SJSA1 (cell line): ENCODE measurements around the gene THPO. TPM values are rescaled to one million over a fixed set of nuclear protein-coding genes. Genes with fewer than 3 reads are reported as not detected.

Source experiments
- DNase-seq, 2 experiments: peaks; one replicate each; pipeline ENCODE4 v3.0.0-alpha.2; 2015 to 2020; ENCODE audit warnings: low spot score in 2 of 2, low read depth in 1 of 2
- H3K27ac ChIP-seq: fragments of 250-450 bp; sonication (Bioruptor Pico); 2 replicates; pipeline ENCODE4 v1.5.1; 2020; ENCODE audit warnings: mild to moderate bottlenecking, moderate library complexity
- H3K27me3 ChIP-seq: fragments of 250-450 bp; sonication (Bioruptor Pico); replicated peaks from 2 replicates; pipeline ENCODE4 v1.5.1; 2020; ENCODE audit warnings: mild to moderate bottlenecking, moderate library complexity
- H3K36me3 ChIP-seq: fragments of 250-450 bp; sonication (Bioruptor Pico); 2 replicates; pipeline ENCODE4 v1.5.1; 2020; ENCODE audit warnings: mild to moderate bottlenecking
- H3K4me1 ChIP-seq: fragments of 250-450 bp; sonication (Bioruptor Pico); replicated peaks from 2 replicates; pipeline ENCODE4 v1.6.1; 2021; ENCODE audit warnings: mild to moderate bottlenecking
- H3K4me3 ChIP-seq: fragments of 250-450 bp; sonication (Bioruptor Pico); 2 replicates; pipeline ENCODE4 v1.5.1; 2020; ENCODE audit warnings: mild to moderate bottlenecking
- H3K9me3 ChIP-seq: fragments of 250-450 bp; sonication (Bioruptor Pico); replicated peaks from 2 replicates; pipeline ENCODE4 v1.5.1; 2020; ENCODE audit warnings: mild to moderate bottlenecking
- total RNA-seq: library from RNA; depleted of rRNA; stranded (reverse); fragments of >200 nt; shearing (Covaris generic); gene quantifications from 2 replicates; pipeline ENCODE4 v1.2.3, GENCODE V29; 2014; rRNA removed

The THPO gene
- not detected in 2 replicates for total RNA-seq

DNA sequence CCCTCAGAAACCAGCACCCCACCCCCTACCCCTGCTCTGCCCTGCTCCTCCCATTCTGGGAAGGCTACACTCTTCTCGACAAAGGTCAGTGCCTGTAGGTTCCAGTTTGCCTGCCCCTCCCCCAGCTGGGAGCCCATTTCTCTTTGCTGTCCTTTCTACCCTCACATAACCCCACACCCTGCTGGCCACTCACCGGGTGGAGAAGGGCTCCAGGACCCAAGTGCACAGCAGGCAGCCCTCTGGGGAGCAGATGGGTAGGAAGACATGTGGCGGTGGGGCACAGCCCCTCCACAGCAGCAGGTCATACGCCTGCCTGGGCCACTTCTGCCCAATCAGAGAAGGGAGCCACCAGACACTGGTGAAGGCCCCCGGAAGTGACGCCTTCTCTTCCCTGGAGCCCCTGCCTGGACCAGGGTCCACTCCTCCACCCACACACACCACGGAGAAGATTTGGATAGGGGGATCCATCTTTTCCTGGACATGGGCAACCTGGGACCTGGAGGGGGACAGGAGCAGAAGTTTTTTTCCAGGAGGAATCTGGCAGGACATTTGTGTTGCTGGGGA is at the start of gene THPO:
THPO (minus strand) TSS at position 326 of the 564 bp plus-strand sequence. CDS start 1,948 bp downstream, outside the sequence.
- Histone ChIP-seq H3K27me3 (peaks cover 6% of the 10 kb centered on the region), H3K36me3 (no peaks in the 10 kb centered on the region), H3K9me3 (no peaks in the 10 kb centered on the region), H3K27ac (no peak within 1 kb of the TSS), H3K4me1 (peaks cover 6% of the 10 kb centered on the region), H3K4me3 (no peak within 1 kb of the TSS)
- DNase-seq: no peak

GRCh38 chr3:184426691-184427141 is 48.7 kb upstream of the THPO start:
- H3K4me3 ChIP-seq: no peak overlapping the region
- H3K36me3 ChIP-seq: no peaks in the 10 kb centered on the region
- DNase-seq: peak; percentile 89 to 94
- no peaks in the 10 kb centered on the region for H3K9me3 ChIP-seq
- H3K27me3 ChIP-seq: no peaks in the 10 kb centered on the region
- peaks cover 49% of the 10 kb centered on the region for H3K4me1 ChIP-seq
- peak overlapping the region; percentile 17 for H3K27ac ChIP-seq

DNA sequence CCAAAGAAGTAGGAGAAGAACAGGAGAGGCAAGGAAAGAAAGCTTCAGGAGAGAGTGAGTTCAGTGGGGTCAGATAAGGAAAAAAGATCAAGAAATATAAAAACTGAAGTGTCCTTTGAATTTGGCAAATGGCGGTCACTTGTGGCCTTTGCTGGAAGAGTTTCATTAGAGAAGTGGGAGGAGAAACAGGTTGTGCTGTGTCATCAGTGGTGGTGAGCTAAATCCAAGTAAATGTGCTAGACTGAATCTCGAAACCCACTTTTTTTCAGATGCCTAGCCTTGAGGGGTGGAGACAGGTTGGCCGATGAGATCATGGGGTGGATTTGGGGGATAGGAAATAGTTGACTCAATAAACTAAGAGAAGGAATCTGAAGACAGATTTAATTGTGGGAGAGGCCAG is 45.6 kb upstream of the THPO start:
- Histone ChIP-seq H3K36me3 (no peaks in the 10 kb centered on the region), H3K4me3 (no peak overlapping the region), H3K27ac (no peak overlapping the region), H3K27me3 (no peaks in the 10 kb centered on the region), H3K4me1 (peaks cover 30% of the 10 kb centered on the region), H3K9me3 (no peaks in the 10 kb centered on the region)
- DNase-seq: no peak

DNA sequence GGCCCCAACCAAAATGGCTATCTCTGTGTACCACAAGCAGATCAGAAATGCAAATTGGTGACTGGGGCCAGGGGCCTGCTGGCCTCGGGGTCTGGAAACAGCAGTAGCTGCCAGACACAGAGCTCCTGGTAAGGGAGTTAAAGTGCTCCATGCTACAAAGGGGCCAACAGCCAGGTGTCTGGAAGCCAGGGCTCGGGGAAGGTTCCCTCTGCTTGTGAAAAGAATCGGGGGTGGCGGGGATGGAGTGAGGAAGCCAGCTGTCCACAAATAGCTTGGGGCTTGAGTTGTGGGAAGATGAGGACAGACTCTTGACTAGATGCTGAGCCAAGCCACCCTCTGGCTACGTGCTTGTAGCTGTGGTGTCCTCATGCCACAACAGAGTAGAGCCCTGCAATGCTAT is 41.2 kb upstream of the THPO start:
- Histone ChIP-seq H3K9me3 (no peaks in the 10 kb centered on the region), H3K36me3 (no peaks in the 10 kb centered on the region), H3K4me1 (peaks cover 17% of the 10 kb centered on the region), H3K27ac (no peak overlapping the region), H3K4me3 (no peak overlapping the region), H3K27me3 (no peaks in the 10 kb centered on the region)
- no peak for DNase-seq

- H3K4me3 ChIP-seq: no peak overlapping the region
- peak; percentile 59 to 67 for DNase-seq
- no peaks in the 10 kb centered on the region for H3K27me3 ChIP-seq
- H3K36me3 ChIP-seq: no peaks in the 10 kb centered on the region
- H3K4me1 ChIP-seq: peaks cover 17% of the 10 kb centered on the region
- H3K9me3 ChIP-seq: no peaks in the 10 kb centered on the region
- no peak overlapping the region for H3K27ac ChIP-seq
Measured at GRCh38 chr3:184417619-184418327, 39.8 kb upstream of the THPO start.

GRCh38 chr3:184415203-184415490 is 37.1 kb upstream of the THPO start:
- peaks cover 17% of the 10 kb centered on the region for H3K4me1 ChIP-seq
- no peaks in the 10 kb centered on the region for H3K9me3 ChIP-seq
- H3K36me3 ChIP-seq: no peaks in the 10 kb centered on the region
- H3K27ac ChIP-seq: no peak overlapping the region
- no peak overlapping the region for H3K4me3 ChIP-seq
- H3K27me3 ChIP-seq: no peaks in the 10 kb centered on the region
- peak in 1 of 2 experiments; percentile 42 for DNase-seq

DNA sequence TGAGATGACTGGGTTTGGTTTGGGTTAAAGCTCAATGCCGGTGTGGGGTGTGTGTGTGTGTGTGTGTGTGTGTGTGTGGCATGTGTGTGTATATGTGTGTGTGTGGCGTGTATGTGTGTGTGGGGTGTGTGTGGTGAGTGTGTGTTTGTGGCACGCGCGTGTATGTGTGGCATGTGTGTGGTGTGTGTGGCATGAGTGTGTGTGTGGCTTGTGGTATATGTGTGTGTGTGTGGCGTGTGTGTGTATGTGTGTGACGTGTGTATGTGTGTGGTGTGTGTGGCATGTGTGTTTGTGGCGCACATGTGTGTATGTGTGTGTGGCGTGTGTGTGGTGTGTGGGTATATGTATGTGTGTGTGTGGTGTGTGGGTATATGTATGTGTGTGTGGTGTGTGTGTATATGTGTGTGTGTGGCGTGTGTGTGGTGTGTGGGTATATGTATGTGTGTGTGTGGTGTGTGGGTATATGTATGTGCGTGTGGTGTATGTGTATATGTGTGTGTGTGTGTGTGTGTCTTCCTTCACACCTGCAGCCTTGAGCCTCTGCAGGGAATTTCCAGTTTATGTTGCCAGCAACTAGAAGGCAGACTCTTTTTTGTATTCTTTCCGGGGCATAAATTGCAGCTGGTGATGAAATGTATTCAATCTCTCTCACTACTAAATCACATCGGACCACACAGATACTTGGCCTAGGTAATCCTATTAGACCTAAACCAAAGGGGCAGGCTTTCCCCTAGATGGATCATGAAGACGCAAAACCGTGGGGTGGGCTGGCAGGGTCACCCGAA is 36.6 kb upstream of the THPO start:
- H3K27me3 ChIP-seq: no peaks in the 10 kb centered on the region
- peaks cover 17% of the 10 kb centered on the region for H3K4me1 ChIP-seq
- no peaks in the 10 kb centered on the region for H3K36me3 ChIP-seq
- no peak overlapping the region for H3K4me3 ChIP-seq
- no peak overlapping the region for H3K27ac ChIP-seq
- no peak for DNase-seq
- H3K9me3 ChIP-seq: no peaks in the 10 kb centered on the region

- Histone ChIP-seq H3K27ac (no peak overlapping the region), H3K4me3 (no peak overlapping the region), H3K4me1 (peaks cover 8% of the 10 kb centered on the region), H3K36me3 (no peaks in the 10 kb centered on the region), H3K9me3 (no peaks in the 10 kb centered on the region), H3K27me3 (no peaks in the 10 kb centered on the region)
- no peak for DNase-seq
Measured at GRCh38 chr3:184409946-184410500, 32.0 kb upstream of the THPO start.

DNA sequence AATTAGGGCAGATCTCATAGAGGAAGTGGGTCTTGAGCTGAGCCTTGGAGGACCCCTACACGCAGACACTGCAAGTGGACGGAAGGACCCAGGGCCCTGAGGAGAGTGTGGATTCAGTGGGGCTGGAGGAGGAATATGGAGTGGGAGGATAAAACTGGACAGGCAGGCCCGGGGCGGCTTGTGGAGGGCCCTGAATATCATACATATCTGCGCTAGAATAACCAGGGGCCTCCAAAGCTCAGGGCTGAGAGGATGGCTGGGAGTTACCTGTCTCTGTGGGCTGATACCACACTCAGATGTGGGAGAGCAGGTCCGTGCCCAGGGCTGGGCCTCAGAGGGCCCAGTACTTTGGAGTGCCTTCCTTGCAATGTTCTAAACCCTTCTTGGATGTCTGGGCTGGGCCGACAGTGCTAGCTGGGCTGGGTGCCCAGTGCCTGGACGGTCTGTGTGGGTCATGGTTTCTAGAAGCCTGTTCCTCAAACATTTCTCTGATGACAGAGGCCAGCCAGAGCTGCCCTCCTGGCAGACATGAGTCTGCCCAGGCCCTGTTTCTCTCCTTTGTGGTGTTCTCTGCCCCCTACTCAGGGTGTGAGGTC is 31.4 kb upstream of the THPO start:
- Histone ChIP-seq H3K27me3 (no peaks in the 10 kb centered on the region), H3K9me3 (no peaks in the 10 kb centered on the region), H3K36me3 (no peaks in the 10 kb centered on the region), H3K27ac (no peak overlapping the region), H3K4me3 (no peak overlapping the region), H3K4me1 (peaks cover 2% of the 10 kb centered on the region)
- DNase-seq: no peak

- no peaks in the 10 kb centered on the region for H3K27me3 ChIP-seq
- H3K4me1 ChIP-seq: no peaks in the 10 kb centered on the region
- no peaks in the 10 kb centered on the region for H3K9me3 ChIP-seq
- no peak overlapping the region for H3K27ac ChIP-seq
- H3K4me3 ChIP-seq: no peak overlapping the region
- no peaks in the 10 kb centered on the region for H3K36me3 ChIP-seq
- no peak for DNase-seq
Measured at GRCh38 chr3:184405075-184406030, 27.3 kb upstream of the THPO start.

DNA sequence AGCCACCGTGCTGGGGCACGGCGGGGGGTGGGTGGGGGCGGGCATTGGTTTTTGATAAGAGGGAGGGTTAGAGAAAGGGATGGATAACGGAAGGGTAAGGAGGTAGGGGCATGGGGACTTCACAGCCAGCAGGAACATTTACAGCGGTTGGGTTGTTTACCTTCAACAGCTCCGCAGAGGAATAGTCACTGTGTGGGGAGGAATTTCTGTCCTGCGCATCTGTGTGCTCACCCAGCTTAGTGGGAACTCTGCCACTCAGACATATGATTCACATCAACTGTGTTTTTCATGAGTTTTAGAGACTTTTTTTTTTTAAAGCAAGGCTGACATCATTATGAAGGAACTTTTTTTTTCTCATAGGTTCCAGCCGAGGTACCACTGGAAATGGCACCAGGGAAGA is 21.4 kb upstream of the THPO start:
- Histone ChIP-seq H3K9me3 (no peaks in the 10 kb centered on the region), H3K27ac (no peak overlapping the region), H3K4me3 (no peak overlapping the region), H3K27me3 (no peaks in the 10 kb centered on the region), H3K36me3 (no peaks in the 10 kb centered on the region), H3K4me1 (no peaks in the 10 kb centered on the region; the same call in 1 of the 2 replicates)
- peak; percentile 64 to 77 for DNase-seq

GRCh38 chr3:184395320-184395660 is 17.3 kb upstream of the THPO start:
- no peak overlapping the region for H3K27ac ChIP-seq
- H3K27me3 ChIP-seq: no peaks in the 10 kb centered on the region
- H3K36me3 ChIP-seq: no peaks in the 10 kb centered on the region
- H3K4me3 ChIP-seq: no peak overlapping the region
- DNase-seq: no peak
- H3K9me3 ChIP-seq: no peaks in the 10 kb centered on the region
- H3K4me1 ChIP-seq: no peaks in the 10 kb centered on the region; the same call in 1 of the 2 replicates

DNA sequence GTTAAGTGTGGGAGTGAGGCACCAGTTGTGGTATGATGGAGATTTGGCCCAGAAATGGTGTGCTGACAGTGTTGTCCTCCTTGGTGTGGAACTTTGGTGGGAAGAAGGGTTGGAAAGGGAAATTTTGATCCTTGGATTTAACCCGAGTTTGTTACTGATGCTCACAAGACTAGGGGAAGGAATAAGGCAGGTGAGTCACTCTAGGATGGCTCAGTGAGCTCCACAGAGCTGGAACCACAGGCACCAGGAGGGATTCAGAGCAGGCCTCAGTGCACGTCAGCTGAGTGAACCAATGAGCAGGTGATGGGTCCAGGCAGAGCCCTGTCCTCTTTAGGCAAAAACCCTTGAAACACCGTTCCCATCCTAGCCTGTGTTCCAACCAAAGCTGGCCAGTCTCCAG is 13.3 kb upstream of the THPO start:
- H3K27ac ChIP-seq: no peak overlapping the region
- DNase-seq: no peak
- H3K27me3 ChIP-seq: no peaks in the 10 kb centered on the region
- H3K4me1 ChIP-seq: no peaks in the 10 kb centered on the region
- no peaks in the 10 kb centered on the region for H3K36me3 ChIP-seq
- H3K4me3 ChIP-seq: no peak overlapping the region
- no peaks in the 10 kb centered on the region for H3K9me3 ChIP-seq
